SU-DHL-6 (cell line): ENCODE data around the gene BIRC7.

ENCODE experiments used
- H2AFZ ChIP-seq: fragments of 200-600 bp; sonication (generic); 2 replicates; pipeline ENCODE4 v1.6.1; 2014; ENCODE audit warnings: low read depth, mild to moderate bottlenecking, moderate library complexity, mixed read lengths, antibody characterized with exemption, low read length; ENCODE audit not compliant: severe bottlenecking
- H3F3A ChIP-seq: fragments of 200-600 bp; shearing (Covaris generic); 2 replicates; pipeline ENCODE4 v1.6.0; 2016; ENCODE audit warnings: antibody characterized with exemption, mild to moderate bottlenecking; ENCODE audit not compliant: insufficient read depth
- H3K27ac ChIP-seq: fragments of 200-600 bp; sonication (generic); 2 replicates; pipeline ENCODE4 v1.5.1; 2016; ENCODE audit warnings: low read depth, mild to moderate bottlenecking, low read length, moderate library complexity, mixed read lengths
- H3K27me3 ChIP-seq: fragments of 200-600 bp; sonication (generic), shearing (Covaris generic); 2 replicates; pipeline ENCODE4 v1.6.0; 2014; ENCODE audit warnings: mild to moderate bottlenecking, low read length
- H3K36me3 ChIP-seq: fragments of 200-600 bp; sonication (generic); 2 replicates; pipeline ENCODE4 v1.6.1; 2014; ENCODE audit warnings: mild to moderate bottlenecking, low read length, mixed read lengths
- H3K4me2 ChIP-seq: fragments of 300-600, 200-600 bp; shearing (Covaris generic), sonication (generic); 2 replicates; pipeline ENCODE4 v1.6.0; 2014; ENCODE audit warnings: low read length, low read depth, mild to moderate bottlenecking; ENCODE audit not compliant: poor library complexity, severe bottlenecking
- H3K4me3 ChIP-seq: fragments of 200-600 bp; sonication (generic); 2 replicates; pipeline ENCODE4 v1.5.1; 2014; ENCODE audit warnings: antibody characterized with exemption, low read length, mild to moderate bottlenecking, mixed read lengths; ENCODE audit not compliant: insufficient read depth, poor library complexity, severe bottlenecking
- H3K79me2 ChIP-seq: fragments of 200-600 bp; sonication (generic); 2 replicates; pipeline ENCODE4 v1.6.1; 2014; ENCODE audit warnings: mild to moderate bottlenecking, low read length, moderate library complexity; ENCODE audit not compliant: insufficient read depth
- H3K9ac ChIP-seq: fragments of 200-600 bp; sonication (generic); 2 replicates; pipeline ENCODE4 v1.7.0; 2014; ENCODE audit warnings: mild to moderate bottlenecking, low read length
- H3K9me2 ChIP-seq: fragments of 200-600 bp; sonication (generic); replicated peaks from 2 replicates; pipeline ENCODE4 v1.6.1; 2014; ENCODE audit warnings: low read length; ENCODE audit not compliant: insufficient read depth
- H3K9me3 ChIP-seq: fragments of 200-600 bp; sonication (generic); 2 replicates; pipeline ENCODE4 v1.6.1; 2014; ENCODE audit warnings: low read length, mixed read lengths; ENCODE audit not compliant: insufficient read depth
- H4K20me1 ChIP-seq: fragments of 200-600 bp; sonication (generic); 2 replicates; pipeline ENCODE4 v1.6.1; 2014; ENCODE audit warnings: low read depth, mild to moderate bottlenecking, antibody characterized with exemption, low read length, moderate library complexity, mixed read lengths
- CTCF ChIP-seq: fragments of 200-600 bp; sonication (generic); IDR thresholded peaks from one replicate; pipeline ENCODE4 v1.5.1; 2017; ENCODE audit warnings: antibody characterized with exemption, mild to moderate bottlenecking, low read length, moderate library complexity; ENCODE audit not compliant: insufficient read depth, poor library complexity, severe bottlenecking
- EZH2phosphoT487 ChIP-seq: fragments of 200-600 bp; sonication (generic), shearing (Covaris generic); conservative IDR thresholded peaks from 2 replicates; pipeline ENCODE4 v1.6.1; 2018; ENCODE audit warnings: mild to moderate bottlenecking, antibody characterized with exemption, low read length, moderate library complexity, mixed read lengths

BIRC7 gene

GRCh38 chr20:63289311-63290135 is 53.8 kb downstream of the BIRC7 start:
- Histone ChIP-seq H3K4me2 (no peak overlapping the region), H3K9me2 (no peaks in the 10 kb centered on the region), H3K9me3 (no peaks in the 10 kb centered on the region), H3K9ac (no peak overlapping the region), H2AFZ (no peak overlapping the region), H4K20me1 (no peaks in the 10 kb centered on the region), H3F3A (no peaks in the 10 kb centered on the region), H3K27me3 (no peaks in the 10 kb centered on the region), H3K4me3 (no peak overlapping the region), H3K27ac (no peak overlapping the region), H3K79me2 (no peaks in the 10 kb centered on the region), H3K36me3 (no peaks in the 10 kb centered on the region)
- TF ChIP-seq CTCF: no peak
- TF ChIP-seq EZH2phosphoT487: no peak
